ENCODE results near the gene CLEC18A.
"Not testable (repeated sequence)": the region's sequence is repeated elsewhere in the genome, so short reads cannot be mapped to it uniquely, and the experiment has no call there.

CLEC18A gene

GRCh38 chr16:69951017-69951671 is at the start of gene CLEC18A:
Gene CLEC18A, plus strand, starts transcription at chr16:69951334. Its CDS starts 33 bp downstream, at chr16:69951367.
- FAIRE-seq: not testable (repeated sequence)

- no peak for FAIRE-seq
Measured at GRCh38 chr16:69903865-69904415, 47.2 kb upstream of the CLEC18A start.

GRCh38 chr16:69904495-69905170 is 46.5 kb upstream of the CLEC18A start:
- FAIRE-seq: no peak

- FAIRE-seq: no peak
Measured at GRCh38 chr16:69905171-69905555, 46.0 kb upstream of the CLEC18A start.

- no peak for FAIRE-seq
Measured at GRCh38 chr16:69906838-69907401, 44.2 kb upstream of the CLEC18A start.

GRCh38 chr16:69909043-69909442 is 42.1 kb upstream of the CLEC18A start:
- FAIRE-seq: no peak

GRCh38 chr16:69909760-69910159 is 41.4 kb upstream of the CLEC18A start:
- FAIRE-seq: no peak

- no peak for FAIRE-seq
Measured at GRCh38 chr16:69910964-69911363, 40.2 kb upstream of the CLEC18A start.

- FAIRE-seq: no peak
Measured at GRCh38 chr16:69916462-69916861, 34.7 kb upstream of the CLEC18A start.

- no peak for FAIRE-seq
Measured at GRCh38 chr16:69917311-69917710, 33.8 kb upstream of the CLEC18A start.

GRCh38 chr16:69917739-69918138 is 33.4 kb upstream of the CLEC18A start:
- FAIRE-seq: no peak

- no peak for FAIRE-seq
Measured at GRCh38 chr16:69918241-69918640, 32.9 kb upstream of the CLEC18A start.

- no peak for FAIRE-seq
Measured at GRCh38 chr16:69921127-69921526, 30.0 kb upstream of the CLEC18A start.

GRCh38 chr16:69922200-69922599 is 28.9 kb upstream of the CLEC18A start:
- FAIRE-seq: no peak

- no peak for FAIRE-seq
Measured at GRCh38 chr16:69924041-69924775, 26.9 kb upstream of the CLEC18A start.

- no peak for FAIRE-seq
Measured at GRCh38 chr16:69924777-69925191, 26.4 kb upstream of the CLEC18A start.

GRCh38 chr16:69925311-69925710 is 25.8 kb upstream of the CLEC18A start:
- FAIRE-seq: no peak

GRCh38 chr16:69926241-69926640 is 24.9 kb upstream of the CLEC18A start:
- no peak for FAIRE-seq

GRCh38 chr16:69927056-69927757 is 23.9 kb upstream of the CLEC18A start:
- no peak for FAIRE-seq

- FAIRE-seq: no peak
Measured at GRCh38 chr16:69928856-69929400, 22.2 kb upstream of the CLEC18A start.

GRCh38 chr16:69929480-69929879 is 21.7 kb upstream of the CLEC18A start:
- FAIRE-seq: no peak

GRCh38 chr16:69930117-69930776 is 20.9 kb upstream of the CLEC18A start:
- FAIRE-seq: no peak
